B cell (primary cell): ENCODE data around the gene ZNF836. TPM values are rescaled to one million over a fixed set of nuclear protein-coding genes. Genes with fewer than 3 reads are reported as not detected.

Experiments
- ATAC-seq: fragments of 200-7000 bp; cut with Tn5 transposase; one replicate; pipeline ENCODE4 v1.10.0; 2021; ENCODE audit warnings: low read depth, mild to moderate bottlenecking, moderate number of reproducible peaks, moderate library complexity
- CTCF ChIA-PET: fragments of 350-600 bp; sonication (Branson Sonifier 250); formaldehyde crosslinking; loops from one replicate; lab custom pipeline; 2021; ENCODE audit warnings: antibody characterized with exemption, inconsistent platforms; lab: Charles Lee
- POLR2A ChIA-PET: fragments of 350-600 bp; sonication (Branson Sonifier 250); formaldehyde crosslinking; loops from one replicate; lab custom pipeline; 2021; ENCODE audit warnings: antibody characterized with exemption; lab: Charles Lee
- DNase-seq: peaks from one replicate; pipeline ENCODE4 v3.0.0; 2013
- H2AFZ ChIP-seq: 2 replicates; pipeline ENCODE4 v1.6.1; 2012; ENCODE audit warnings: mild to moderate bottlenecking, low read depth, low read length; ENCODE audit not compliant: insufficient read depth, poor library complexity, severe bottlenecking
- H3K27ac ChIP-seq, 2 donors: 1 replicate in 1 of 2; 2 replicates in 1 of 2; pipeline ENCODE4 v1.5.1; 2012 to 2013; ENCODE audit warnings: low read length in 2 of 2, mild to moderate bottlenecking in 2 of 2, moderate library complexity in 1 of 2
- H3K27me3 ChIP-seq, 4 experiments: fragments of 200-600 bp in 1 of 4; sonication (generic) in 1 of 4; replicated peaks in 1 of 4; 1 replicate in 2 of 4; 2 replicates in 2 of 4; pipeline versions ENCODE4 v1.6.1 to v1.7.0; 2013 to 2016; ENCODE audit warnings: low read length in 3 of 4, mild to moderate bottlenecking in 2 of 4, mixed read lengths in 1 of 4, moderate library complexity in 1 of 4; ENCODE audit not compliant: insufficient read depth in 4 of 4, control insufficient read depth in 3 of 4; ENCODE audit errors: control extremely low read depth in 1 of 4
- H3K36me3 ChIP-seq, 2 experiments: replicated peaks in 1 of 2; 1 replicate in 1 of 2; 2 replicates in 1 of 2; pipeline versions ENCODE4 v1.6.1 to v1.7.1; 2013; ENCODE audit warnings: low read length in 1 of 2; ENCODE audit not compliant: insufficient read depth in 2 of 2, control insufficient read depth in 1 of 2; ENCODE audit errors: control extremely low read depth in 1 of 2, extremely low read depth in 1 of 2
- H3K4me1 ChIP-seq, 2 donors: fragments of 200-600 bp in 1 of 2; sonication (generic) in 1 of 2; 1 replicate in 1 of 2; 2 replicates in 1 of 2; pipeline versions ENCODE4 v1.5.1 to v1.6.1; 2013 to 2017; ENCODE audit warnings: low read length in 2 of 2; ENCODE audit not compliant: control insufficient read depth in 2 of 2, insufficient read depth in 2 of 2
- H3K4me2 ChIP-seq: replicated peaks from 2 replicates; pipeline ENCODE3; 2012; ENCODE audit warnings: mild to moderate bottlenecking, low read depth, low read length; ENCODE audit not compliant: poor library complexity, severe bottlenecking
- H3K4me3 ChIP-seq, 5 experiments: fragments of 200-600 bp in 1 of 5; sonication (generic) in 1 of 5; 1 replicate in 3 of 5; 2 replicates in 2 of 5; pipeline versions ENCODE4 v1.5.1 to v1.7.0; 2011 to 2016; ENCODE audit warnings: low read length in 4 of 5, mild to moderate bottlenecking in 4 of 5, low read depth in 2 of 5, control low read depth in 1 of 5, moderate library complexity in 1 of 5; ENCODE audit not compliant: insufficient read depth in 1 of 5; ENCODE audit errors: control extremely low read depth in 1 of 5, extremely low read depth in 1 of 5
- H3K79me2 ChIP-seq: fragments of 200-600 bp; sonication (generic); one replicate; pipeline ENCODE4 v1.6.0; 2016; ENCODE audit warnings: low read length; ENCODE audit not compliant: control insufficient read depth, insufficient read depth
- H3K9ac ChIP-seq: fragments of 200-600 bp; sonication (generic); 2 replicates; pipeline ENCODE4 v1.6.1; 2017; ENCODE audit warnings: mild to moderate bottlenecking, low read length, moderate library complexity
- H3K9me3 ChIP-seq, 3 donors: one replicate each; pipeline versions ENCODE4 v1.6.1 to v1.7.1; 2013; ENCODE audit warnings: low read length in 2 of 3; ENCODE audit not compliant: control insufficient read depth in 2 of 3, insufficient read depth in 1 of 3; ENCODE audit errors: control extremely low read depth in 1 of 3
- H4K20me1 ChIP-seq: 2 replicates; pipeline ENCODE4 v1.6.0; 2012; ENCODE audit warnings: mild to moderate bottlenecking, low read length; ENCODE audit not compliant: insufficient read depth, control insufficient read depth, poor library complexity, severe bottlenecking
- H3K27ac Mint-ChIP-seq: one replicate; pipeline ENCODE4 v1.8.0; 2021; ENCODE audit warnings: mixed read lengths
- H3K27me3 Mint-ChIP-seq: one replicate; pipeline ENCODE4 v1.8.0; 2021; ENCODE audit warnings: mixed read lengths
- H3K4me1 Mint-ChIP-seq: one replicate; pipeline ENCODE4 v1.8.0; 2021; ENCODE audit warnings: mixed read lengths
- H3K4me3 Mint-ChIP-seq: one replicate; pipeline ENCODE4 v1.8.0; 2021; ENCODE audit warnings: mixed read lengths
- H3K9me3 Mint-ChIP-seq: one replicate; pipeline ENCODE4 v1.8.0; 2022; ENCODE audit warnings: mixed read lengths; ENCODE audit not compliant: insufficient read depth
- EZH2 ChIP-seq: IDR thresholded peaks from 2 replicates; pipeline ENCODE4 v1.6.1; 2012; ENCODE audit warnings: borderline replicate concordance, low read depth, mild to moderate bottlenecking, moderate library complexity, low read length; ENCODE audit not compliant: insufficient read depth, poor library complexity, severe bottlenecking
- WGBS: methylation state at CpG from one replicate; pipeline ENCODE4 v1.1.5; 2013; ENCODE audit warnings: missing lambda C conversion rate; ENCODE audit not compliant: insufficient coverage; 5-methylcytosine and 5-hydroxymethylcytosine counted together
- intact Hi-C: fragments of 100-400 bp; cut with micrococcal nuclease; formaldehyde crosslinking; loops from one replicate; pipeline ENCODE4 v1.10.0; 2022
- polyA plus RNA-seq: library from polyadenylated mRNA; depleted of rRNA; stranded (reverse); fragments of >200 nt; gene quantifications from 2 replicates; pipeline ENCODE4 v1.2.3, GENCODE V29; 2012
- total RNA-seq, 2 donors: library from RNA; stranded (reverse); fragments of 120-200 nt in 1 of 2; gene quantifications; 1 replicate in 1 of 2; 2 replicates in 1 of 2; pipeline versions ENCODE4 v1.2.3 to v1.2.4, GENCODE V29; 2013 to 2022
- TF ChIP-seq, protein P1 (sequence below): fragments of 200-600 bp; IDR thresholded peaks from one replicate; pipeline ENCODE4 v1.8.0; 2022; ENCODE audit warnings: antibody characterized with exemption, mild to moderate bottlenecking

The ZNF836 gene
- total and polyA plus RNA-seq, 2 donors (not counting 1 experiment from before 2014, with no cell fraction given) = 8.1 to 46.4 TPM

DNA sequence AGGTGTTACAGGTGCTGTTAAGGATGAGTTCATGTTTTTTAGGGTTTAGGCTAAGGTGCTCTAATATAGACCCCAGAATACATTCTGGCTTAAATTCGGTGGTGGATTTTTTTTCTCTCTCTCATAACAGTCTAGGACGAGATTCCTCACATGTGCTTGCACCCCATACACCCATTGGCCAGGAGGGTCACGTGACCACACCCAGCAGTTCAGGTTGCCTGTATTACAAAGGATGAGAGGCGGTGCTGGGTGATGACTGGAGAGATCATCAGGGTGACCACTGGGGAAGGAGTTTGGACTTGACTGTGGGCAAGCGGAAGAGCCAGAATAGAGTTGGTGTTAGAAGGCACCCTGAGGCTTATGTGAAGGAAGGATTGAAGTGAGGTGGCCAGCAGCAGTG, 46.2 kb upstream of the ZNF836 start:
- Histone ChIP-seq H3K36me3 (peaks cover 36 to 99% of the 10 kb centered on the region in 2 experiments), H3K9me3 (no peaks in the 10 kb centered on the region), H2AFZ (no peak overlapping the region), H3K4me2 (no peak overlapping the region), H3K4me3 (no peak overlapping the region), H4K20me1 (peaks cover 57% of the 10 kb centered on the region), H3K9ac (no peak overlapping the region), H3K79me2 (peaks cover 32% of the 10 kb centered on the region), H3K4me1 (no peaks in the 10 kb centered on the region), H3K27ac (no peak overlapping the region), H3K27me3 (no peaks in the 10 kb centered on the region)
- intact Hi-C loops = no loop called here
- DNase-seq (no peak), ATAC-seq (no peak)
- Mint-ChIP-seq H3K4me3 (no peak overlapping the region), H3K27me3 (no peaks in the 10 kb centered on the region), H3K27ac (no peak overlapping the region), H3K4me1 (no peaks in the 10 kb centered on the region), H3K9me3 (no peaks in the 10 kb centered on the region)
- POLR2A ChIA-PET = no interaction called here
- no peak for TF ChIP-seq EZH2
- TF ChIP-seq, protein P1, sequence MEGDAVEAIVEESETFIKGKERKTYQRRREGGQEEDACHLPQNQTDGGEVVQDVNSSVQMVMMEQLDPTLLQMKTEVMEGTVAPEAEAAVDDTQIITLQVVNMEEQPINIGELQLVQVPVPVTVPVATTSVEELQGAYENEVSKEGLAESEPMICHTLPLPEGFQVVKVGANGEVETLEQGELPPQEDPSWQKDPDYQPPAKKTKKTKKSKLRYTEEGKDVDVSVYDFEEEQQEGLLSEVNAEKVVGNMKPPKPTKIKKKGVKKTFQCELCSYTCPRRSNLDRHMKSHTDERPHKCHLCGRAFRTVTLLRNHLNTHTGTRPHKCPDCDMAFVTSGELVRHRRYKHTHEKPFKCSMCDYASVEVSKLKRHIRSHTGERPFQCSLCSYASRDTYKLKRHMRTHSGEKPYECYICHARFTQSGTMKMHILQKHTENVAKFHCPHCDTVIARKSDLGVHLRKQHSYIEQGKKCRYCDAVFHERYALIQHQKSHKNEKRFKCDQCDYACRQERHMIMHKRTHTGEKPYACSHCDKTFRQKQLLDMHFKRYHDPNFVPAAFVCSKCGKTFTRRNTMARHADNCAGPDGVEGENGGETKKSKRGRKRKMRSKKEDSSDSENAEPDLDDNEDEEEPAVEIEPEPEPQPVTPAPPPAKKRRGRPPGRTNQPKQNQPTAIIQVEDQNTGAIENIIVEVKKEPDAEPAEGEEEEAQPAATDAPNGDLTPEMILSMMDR = no peak
- CTCF ChIA-PET = no interaction called here
- WGBS = 98% methylated on average over 3 of the region's 5 CpGs

DNA sequence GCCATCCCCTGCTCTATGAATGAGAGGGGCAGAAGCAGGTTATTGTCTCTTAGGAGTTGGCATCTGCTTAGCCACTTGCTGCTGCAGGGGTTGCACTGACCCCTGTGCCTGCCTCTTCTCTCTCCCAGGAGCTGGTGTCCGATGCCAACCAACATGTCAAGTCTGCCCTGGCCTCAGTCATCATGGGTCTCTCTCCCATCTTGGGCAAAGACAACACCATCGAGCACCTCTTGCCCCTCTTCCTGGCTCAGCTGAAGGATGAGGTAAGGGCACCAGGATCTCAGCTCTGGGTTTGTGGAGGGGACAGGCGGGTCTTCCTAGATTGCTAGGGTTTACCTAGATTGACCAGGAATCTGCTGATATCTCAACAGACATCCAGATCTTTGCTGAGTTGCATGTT, 45.0 kb upstream of the ZNF836 start:
- Histone ChIP-seq H3K4me2 (no peak overlapping the region), H3K36me3 (peaks cover 29 to 99% of the 10 kb centered on the region in 2 experiments), H3K27ac (no peak overlapping the region), H3K9me3 (no peaks in the 10 kb centered on the region), H3K9ac (no peak overlapping the region), H3K4me3 (no peak overlapping the region), H3K79me2 (peaks cover 44% of the 10 kb centered on the region), H2AFZ (no peak overlapping the region), H3K4me1 (no peaks in the 10 kb centered on the region), H3K27me3 (no peaks in the 10 kb centered on the region), H4K20me1 (peaks cover 68% of the 10 kb centered on the region)
- CTCF ChIA-PET = no interaction called here
- Mint-ChIP-seq H3K4me1 (no peaks in the 10 kb centered on the region), H3K27ac (no peak overlapping the region), H3K9me3 (no peaks in the 10 kb centered on the region), H3K4me3 (no peak overlapping the region), H3K27me3 (no peaks in the 10 kb centered on the region)
- no peak for TF ChIP-seq EZH2
- TF ChIP-seq, protein P1 = no peak
- DNase-seq (no peak), ATAC-seq (no peak)
- intact Hi-C loops = no loop called here
- WGBS = 100% methylated on average over 1 of the region's 3 CpGs
- POLR2A ChIA-PET = no interaction called here
